ENCODE results near the gene GRIK2.

The GRIK2 gene

GRCh38 chr6:101760843-101761621, 367.5 kb downstream of the GRIK2 start:
- no peak for TF ChIP-seq CTCF (IDR thresholded peaks at IDR 0.05; ENCODE audit: insufficient read depth, low read depth, low read length, missing control alignments)
- H3K4me3 ChIP-seq (ENCODE audit: low read depth, low read length) = no peak overlapping the region
- no peak for DNase-seq (ENCODE audit: low read depth)

GRCh38 chr6:101762851-101763250, 369.3 kb downstream of the GRIK2 start:
- DNase-seq (ENCODE audit: low read depth) = no peak
- H3K4me3 ChIP-seq (ENCODE audit: low read depth, low read length) = no peak overlapping the region
- TF ChIP-seq CTCF (IDR thresholded peaks at IDR 0.05; ENCODE audit: insufficient read depth, low read depth, low read length, missing control alignments) = no peak

- DNase-seq (ENCODE audit: low read depth) = no peak
- TF ChIP-seq CTCF (IDR thresholded peaks at IDR 0.05; ENCODE audit: insufficient read depth, low read depth, low read length, missing control alignments) = no peak
- no peak overlapping the region for H3K4me3 ChIP-seq (ENCODE audit: low read depth, low read length)
These were observed 371.8 kb downstream of the GRIK2 start for GRCh38 chr6:101765281-101765680.

GRCh38 chr6:101770116-101770515, 376.6 kb downstream of the GRIK2 start:
- DNase-seq (ENCODE audit: low read depth) = no peak
- H3K4me3 ChIP-seq (ENCODE audit: low read depth, low read length) = no peak overlapping the region
- no peak for TF ChIP-seq CTCF (IDR thresholded peaks at IDR 0.05; ENCODE audit: insufficient read depth, low read depth, low read length, missing control alignments)

- no peak for DNase-seq (ENCODE audit: low read depth)
- no peak for TF ChIP-seq CTCF (IDR thresholded peaks at IDR 0.05; ENCODE audit: insufficient read depth, low read depth, low read length, missing control alignments)
- H3K4me3 ChIP-seq (ENCODE audit: low read depth, low read length) = no peak overlapping the region
These were observed 383.4 kb downstream of the GRIK2 start for GRCh38 chr6:101776919-101777350.

- no peak overlapping the region for H3K4me3 ChIP-seq (ENCODE audit: low read depth, low read length)
- no peak for DNase-seq (ENCODE audit: low read depth)
- TF ChIP-seq CTCF (IDR thresholded peaks at IDR 0.05; ENCODE audit: insufficient read depth, low read depth, low read length, missing control alignments) = no peak
These were observed 384.1 kb downstream of the GRIK2 start for GRCh38 chr6:101777646-101778045.
